Measurements from ENCODE around the gene SOX5. TPM values are rescaled to one million over a fixed set of nuclear protein-coding genes. Genes with fewer than 3 reads are reported as not detected.
"Not testable (repeated sequence)": the region's sequence is repeated elsewhere in the genome, so short reads cannot be mapped to it uniquely, and the experiment has no call there.

SOX5 gene
- total RNA-seq, 1 donor from 2014 or later, result 0.17 TPM

- no peak overlapping the region for H3K4me3 ChIP-seq (ENCODE audit: low read depth, low read length)
- no peak for TF ChIP-seq CTCF (conservative IDR thresholded peaks at IDR 0.05; ENCODE audit: low read depth, low read length)
- DNase-seq (ENCODE audit: low read depth), result no peak
Measured at GRCh38 chr12:23880988-23881387, 68.5 kb downstream of the SOX5 start.

GRCh38 chr12:23876618-23877017 lies 72.9 kb downstream of the SOX5 start:
- DNase-seq (ENCODE audit: low read depth); H3K4me3 ChIP-seq (ENCODE audit: low read depth, low read length): not testable (repeated sequence)

GRCh38 chr12:23867794-23868193 lies 81.7 kb downstream of the SOX5 start:
- no peak overlapping the region for H3K4me3 ChIP-seq (ENCODE audit: low read depth, low read length)
- DNase-seq (ENCODE audit: low read depth), result no peak
- no peak for TF ChIP-seq CTCF (conservative IDR thresholded peaks at IDR 0.05; ENCODE audit: low read depth, low read length)

- DNase-seq (ENCODE audit: low read depth), result no peak
- TF ChIP-seq CTCF (conservative IDR thresholded peaks at IDR 0.05; ENCODE audit: low read depth, low read length), result no peak
- no peak overlapping the region for H3K4me3 ChIP-seq (ENCODE audit: low read depth, low read length)
Measured at GRCh38 chr12:23862701-23863100, 86.8 kb downstream of the SOX5 start.

- no peak overlapping the region for H3K4me3 ChIP-seq (ENCODE audit: low read depth, low read length)
- DNase-seq (ENCODE audit: low read depth), result no peak
- TF ChIP-seq CTCF (conservative IDR thresholded peaks at IDR 0.05; ENCODE audit: low read depth, low read length), result no peak
Measured at GRCh38 chr12:23860019-23860418, 89.5 kb downstream of the SOX5 start.

- DNase-seq (ENCODE audit: low read depth), result no peak
- no peak overlapping the region for H3K4me3 ChIP-seq (ENCODE audit: low read depth, low read length)
- no peak for TF ChIP-seq CTCF (conservative IDR thresholded peaks at IDR 0.05; ENCODE audit: low read depth, low read length)
Measured at GRCh38 chr12:23857178-23857577, 92.3 kb downstream of the SOX5 start.

GRCh38 chr12:23855813-23856212 lies 93.7 kb downstream of the SOX5 start:
- no peak for TF ChIP-seq CTCF (conservative IDR thresholded peaks at IDR 0.05; ENCODE audit: low read depth, low read length)

GRCh38 chr12:23854598-23854997 lies 94.9 kb downstream of the SOX5 start:
- TF ChIP-seq CTCF (conservative IDR thresholded peaks at IDR 0.05; ENCODE audit: low read depth, low read length), result no peak
- DNase-seq (ENCODE audit: low read depth), result no peak
- no peak overlapping the region for H3K4me3 ChIP-seq (ENCODE audit: low read depth, low read length)

More at GRCh38 chr12:23855813-23856212, 93.7 kb downstream of the SOX5 start:
- DNase-seq (ENCODE audit: low read depth), result no peak
- H3K4me3 ChIP-seq (ENCODE audit: low read depth, low read length), result no peak overlapping the region
